ENCODE data around the gene TMEM161B.

The TMEM161B gene

GRCh38 chr5:88238732-88239131 is 29.9 kb downstream of the TMEM161B start:
- no peak overlapping the region for H3K4me3 ChIP-seq (ENCODE audit: low read depth, low read length)
- no peak for TF ChIP-seq CTCF (IDR thresholded peaks at IDR 0.05; ENCODE audit: low read depth, low read length, missing control alignments)
- no peak for DNase-seq (ENCODE audit: low read depth)

- H3K4me3 ChIP-seq (ENCODE audit: low read depth, low read length), result no peak overlapping the region
- DNase-seq (ENCODE audit: low read depth), result no peak
- TF ChIP-seq CTCF (IDR thresholded peaks at IDR 0.05; ENCODE audit: low read depth, low read length, missing control alignments), result no peak
Observed at GRCh38 chr5:88236866-88237642, 31.6 kb downstream of the TMEM161B start.

GRCh38 chr5:88235828-88236227 is 32.8 kb downstream of the TMEM161B start:
- H3K4me3 ChIP-seq (ENCODE audit: low read depth, low read length), result no peak overlapping the region
- no peak for TF ChIP-seq CTCF (IDR thresholded peaks at IDR 0.05; ENCODE audit: low read depth, low read length, missing control alignments)
- no peak for DNase-seq (ENCODE audit: low read depth)

GRCh38 chr5:88235346-88235745 is 33.3 kb downstream of the TMEM161B start:
- no peak overlapping the region for H3K4me3 ChIP-seq (ENCODE audit: low read depth, low read length)

GRCh38 chr5:88230546-88231066 is 38.0 kb downstream of the TMEM161B start:
- no peak for TF ChIP-seq CTCF (IDR thresholded peaks at IDR 0.05; ENCODE audit: low read depth, low read length, missing control alignments)
- no peak for DNase-seq (ENCODE audit: low read depth)
- H3K4me3 ChIP-seq (ENCODE audit: low read depth, low read length), result no peak overlapping the region

More at GRCh38 chr5:88235346-88235745, 33.3 kb downstream of the TMEM161B start:
- DNase-seq (ENCODE audit: low read depth), result no peak
- TF ChIP-seq CTCF (IDR thresholded peaks at IDR 0.05; ENCODE audit: low read depth, low read length, missing control alignments), result no peak

- no peak for DNase-seq (ENCODE audit: low read depth)
- H3K4me3 ChIP-seq (ENCODE audit: low read depth, low read length), result no peak overlapping the region
Observed at GRCh38 chr5:88226881-88227450, 41.7 kb downstream of the TMEM161B start.

More at GRCh38 chr5:88226881-88227450, 41.7 kb downstream of the TMEM161B start:
- no peak for TF ChIP-seq CTCF (IDR thresholded peaks at IDR 0.05; ENCODE audit: low read depth, low read length, missing control alignments)
